Mesothelial cell of epicardium (in vitro differentiated cells): ENCODE results near the gene HS2ST1. TPM values are rescaled to one million over a fixed set of nuclear protein-coding genes. Genes with fewer than 3 reads are reported as not detected.

Source experiments
- DNase-seq, 2 experiments: peaks; one replicate each; pipeline ENCODE4 v3.0.0; 2021; ENCODE audit warnings: low spot score in 2 of 2; ENCODE audit not compliant: unreplicated experiment in 2 of 2
- H3K27ac Mint-ChIP-seq: 2 replicates; pipeline ENCODE4 v1.8.0; 2021; ENCODE audit warnings: mixed read lengths
- H3K27me3 Mint-ChIP-seq: 2 replicates; pipeline ENCODE4 v1.8.0; 2021; ENCODE audit warnings: low read depth, mixed read lengths
- H3K36me3 Mint-ChIP-seq: 2 replicates; pipeline ENCODE4 v1.8.0; 2021; ENCODE audit warnings: mixed read lengths
- H3K4me1 Mint-ChIP-seq: 2 replicates; pipeline ENCODE4 v1.8.0; 2021; ENCODE audit warnings: mixed read lengths
- H3K4me3 Mint-ChIP-seq: 2 replicates; pipeline ENCODE4 v1.8.0; 2021; ENCODE audit warnings: mild to moderate bottlenecking, moderate library complexity, mixed read lengths
- H3K9me3 Mint-ChIP-seq: 2 replicates; pipeline ENCODE4 v1.8.0; 2021; ENCODE audit warnings: mixed read lengths
- total RNA-seq: library from RNA; stranded (reverse); gene quantifications from 3 replicates; pipeline ENCODE4 v1.2.1, GENCODE V29; 2021
- TF ChIP-seq, protein P1 (sequence below): fragments of 200-600 bp; sonication (generic); IDR thresholded peaks from one replicate; pipeline ENCODE4 v1.5.0; 2021; ENCODE audit warnings: antibody characterized with exemption; ENCODE audit not compliant: unreplicated experiment

The HS2ST1 gene
- total RNA-seq, 1 donor from 2014 or later, result 40.2 TPM

DNA sequence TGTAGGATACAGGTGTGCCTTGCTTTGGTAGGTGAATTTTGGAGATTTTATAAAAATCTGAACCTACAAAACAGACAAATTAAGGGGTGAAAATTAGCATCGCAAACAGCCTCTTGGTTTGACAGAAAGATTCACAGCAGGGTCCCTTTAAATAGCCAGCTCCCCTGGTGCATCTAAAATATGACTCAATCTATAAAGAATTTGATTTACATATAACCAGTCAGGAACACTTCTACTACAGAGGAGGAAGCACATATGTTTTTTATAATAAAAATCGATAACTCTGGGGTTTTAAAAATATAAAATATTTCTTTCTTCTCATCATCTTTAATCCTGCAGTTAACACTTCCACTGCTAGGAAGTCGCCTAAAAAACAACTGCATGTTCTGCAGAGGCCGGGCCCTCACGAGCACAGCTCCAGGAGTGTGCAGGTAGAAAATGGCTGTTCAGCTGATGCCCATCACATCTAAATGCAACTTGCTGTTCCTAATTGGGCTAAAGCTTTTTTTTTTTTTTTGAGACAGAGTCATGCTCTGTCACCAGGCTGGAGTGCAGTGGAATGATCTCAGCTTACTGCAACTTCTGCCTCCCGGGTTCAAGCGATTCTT, 203.4 kb downstream of the HS2ST1 start:
- H3K27me3 Mint-ChIP-seq, result no peaks in the 10 kb centered on the region
- no peaks in the 10 kb centered on the region for H3K9me3 Mint-ChIP-seq
- no peak overlapping the region for H3K27ac Mint-ChIP-seq
- TF ChIP-seq, protein P1, sequence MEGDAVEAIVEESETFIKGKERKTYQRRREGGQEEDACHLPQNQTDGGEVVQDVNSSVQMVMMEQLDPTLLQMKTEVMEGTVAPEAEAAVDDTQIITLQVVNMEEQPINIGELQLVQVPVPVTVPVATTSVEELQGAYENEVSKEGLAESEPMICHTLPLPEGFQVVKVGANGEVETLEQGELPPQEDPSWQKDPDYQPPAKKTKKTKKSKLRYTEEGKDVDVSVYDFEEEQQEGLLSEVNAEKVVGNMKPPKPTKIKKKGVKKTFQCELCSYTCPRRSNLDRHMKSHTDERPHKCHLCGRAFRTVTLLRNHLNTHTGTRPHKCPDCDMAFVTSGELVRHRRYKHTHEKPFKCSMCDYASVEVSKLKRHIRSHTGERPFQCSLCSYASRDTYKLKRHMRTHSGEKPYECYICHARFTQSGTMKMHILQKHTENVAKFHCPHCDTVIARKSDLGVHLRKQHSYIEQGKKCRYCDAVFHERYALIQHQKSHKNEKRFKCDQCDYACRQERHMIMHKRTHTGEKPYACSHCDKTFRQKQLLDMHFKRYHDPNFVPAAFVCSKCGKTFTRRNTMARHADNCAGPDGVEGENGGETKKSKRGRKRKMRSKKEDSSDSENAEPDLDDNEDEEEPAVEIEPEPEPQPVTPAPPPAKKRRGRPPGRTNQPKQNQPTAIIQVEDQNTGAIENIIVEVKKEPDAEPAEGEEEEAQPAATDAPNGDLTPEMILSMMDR, result no peak
- peaks cover 12% of the 10 kb centered on the region for H3K4me1 Mint-ChIP-seq
- DNase-seq, result no peak
- no peaks in the 10 kb centered on the region for H3K36me3 Mint-ChIP-seq
- no peak overlapping the region for H3K4me3 Mint-ChIP-seq

DNA sequence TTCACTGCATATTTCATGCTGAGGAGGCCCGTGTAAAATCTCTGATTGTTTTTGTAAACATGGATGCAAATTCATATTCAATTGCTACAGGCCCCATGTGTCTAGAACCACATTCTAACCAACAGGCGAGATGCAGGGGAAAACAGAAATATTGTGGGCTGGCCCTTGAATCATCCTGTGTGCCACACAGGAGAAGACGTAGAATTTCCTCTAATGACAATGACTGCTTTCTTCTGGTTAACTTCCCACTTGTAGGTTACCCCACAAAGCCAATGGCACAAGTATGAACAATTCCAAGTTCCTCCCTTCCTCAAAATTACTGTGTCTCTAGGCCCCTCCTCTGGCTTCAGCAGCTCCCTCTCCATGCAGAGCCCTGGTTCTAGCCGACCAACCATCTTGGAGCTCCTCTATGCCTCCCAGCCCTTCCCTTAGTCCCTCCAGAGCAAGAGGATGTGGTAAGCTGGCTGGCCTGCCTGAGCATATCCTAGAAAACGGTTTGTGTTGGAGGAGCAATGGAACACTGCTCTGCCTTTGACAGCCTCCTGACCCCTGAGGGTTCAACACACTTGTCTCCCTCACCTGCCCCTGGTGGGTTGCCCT, 205.2 kb downstream of the HS2ST1 start:
- Mint-ChIP-seq H3K9me3 (no peaks in the 10 kb centered on the region), H3K4me1 (peaks cover 12% of the 10 kb centered on the region), H3K4me3 (no peak overlapping the region), H3K27me3 (no peaks in the 10 kb centered on the region), H3K36me3 (no peaks in the 10 kb centered on the region), H3K27ac (no peak overlapping the region)
- TF ChIP-seq, protein P1, result no peak
- no peak for DNase-seq

DNA sequence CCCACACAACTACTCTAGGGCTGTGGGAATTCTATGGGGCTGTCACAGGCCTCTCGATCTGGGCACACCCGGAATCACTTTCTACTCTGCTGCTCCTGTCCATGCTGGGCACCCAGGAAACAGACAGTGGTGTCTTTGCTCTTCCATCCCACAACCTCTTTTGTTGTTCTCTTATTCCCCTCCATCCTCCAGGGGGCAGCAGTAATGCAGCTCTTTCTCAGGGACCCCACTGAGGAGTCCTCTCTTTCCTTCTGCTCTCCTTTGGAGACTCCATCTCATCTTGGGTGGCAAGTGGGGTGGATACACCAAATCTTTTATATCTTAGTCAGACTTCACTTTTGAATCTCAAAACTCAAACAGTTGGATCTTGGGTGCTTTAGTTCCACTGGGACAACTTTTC, 206.3 kb downstream of the HS2ST1 start:
- H3K36me3 Mint-ChIP-seq, result no peaks in the 10 kb centered on the region
- H3K4me1 Mint-ChIP-seq, result peaks cover 9% of the 10 kb centered on the region
- H3K27ac Mint-ChIP-seq, result no peak overlapping the region
- no peak for DNase-seq
- no peak overlapping the region for H3K4me3 Mint-ChIP-seq
- TF ChIP-seq, protein P1, result no peak
- H3K9me3 Mint-ChIP-seq, result no peaks in the 10 kb centered on the region
- H3K27me3 Mint-ChIP-seq, result no peaks in the 10 kb centered on the region

DNA sequence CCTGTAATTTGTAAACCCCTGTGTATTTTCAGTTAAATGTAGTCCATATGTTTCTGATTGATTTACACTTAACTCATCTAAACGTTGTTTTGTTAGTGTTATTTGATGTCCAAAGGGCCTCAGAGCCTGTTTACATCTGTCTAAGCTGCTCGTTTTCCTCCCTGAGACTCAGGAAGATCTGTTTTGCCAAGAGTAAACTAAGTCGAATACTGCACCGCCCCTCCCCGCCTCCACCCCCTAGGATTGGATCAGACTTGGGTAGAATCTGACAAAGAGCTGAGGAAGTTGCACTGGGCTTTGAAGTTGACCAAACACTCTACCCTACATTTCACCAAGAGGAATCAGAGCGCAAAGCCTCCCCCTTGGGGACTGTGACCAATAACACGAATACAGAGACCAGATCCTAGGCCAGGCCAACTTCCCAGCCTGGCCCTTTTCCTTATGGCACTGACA, 207.3 kb downstream of the HS2ST1 start:
- Mint-ChIP-seq H3K27me3 (no peaks in the 10 kb centered on the region), H3K36me3 (no peaks in the 10 kb centered on the region)
- DNase-seq, result no peak

DNA sequence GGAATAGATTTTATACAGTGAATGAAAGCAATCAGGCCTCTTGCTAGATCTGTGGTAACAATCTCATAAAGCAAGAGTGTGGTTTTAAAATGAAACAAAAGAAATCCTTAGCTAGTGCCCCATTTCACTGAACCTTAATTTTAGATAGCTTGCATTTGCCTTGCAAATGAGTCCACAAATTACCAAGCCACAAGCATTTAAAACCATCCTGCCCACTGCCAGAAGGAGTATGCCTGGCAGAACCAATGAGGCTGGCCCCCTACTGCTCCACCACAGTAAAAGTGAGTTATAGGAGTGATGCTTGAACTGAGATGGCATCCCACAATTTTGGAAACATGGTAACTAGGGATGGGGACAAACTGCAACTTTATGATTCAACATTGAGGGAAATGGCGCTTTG, 207.8 kb downstream of the HS2ST1 start:
- Mint-ChIP-seq H3K36me3 (no peaks in the 10 kb centered on the region), H3K9me3 (no peaks in the 10 kb centered on the region), H3K27me3 (no peaks in the 10 kb centered on the region), H3K4me1 (peaks cover 9% of the 10 kb centered on the region), H3K4me3 (no peak overlapping the region), H3K27ac (no peak overlapping the region)
- no peak for DNase-seq
- TF ChIP-seq, protein P1, result no peak

More for the DNA sequence above, 207.3 kb downstream of the HS2ST1 start:
- peaks cover 9% of the 10 kb centered on the region for H3K4me1 Mint-ChIP-seq
- TF ChIP-seq, protein P1, result no peak
- H3K9me3 Mint-ChIP-seq, result no peaks in the 10 kb centered on the region
- no peak overlapping the region for H3K4me3 Mint-ChIP-seq
- no peak overlapping the region for H3K27ac Mint-ChIP-seq
